SK-N-SH (cell line): ENCODE results near the gene ALB.

Source experiments
- CTCF ChIP-seq: fragments of 200-600 bp; sonication (generic); IDR thresholded peaks from 2 replicates; pipeline ENCODE4 v1.6.1; 2017; ENCODE audit warnings: antibody characterized with exemption, mild to moderate bottlenecking, moderate library complexity
- EP300 ChIP-seq, 2 experiments: IDR thresholded peaks; 2 replicates each; pipeline versions ENCODE4 v1.4.0 to v1.6.1; 2012; ENCODE audit warnings: borderline replicate concordance in 1 of 2, low read depth in 1 of 2, low read length in 1 of 2
- GABPA ChIP-seq: IDR thresholded peaks from 2 replicates; pipeline ENCODE4 v1.4.0; 2012; ENCODE audit warnings: low read depth, mild to moderate bottlenecking
- JUND ChIP-seq: IDR thresholded peaks from 2 replicates; pipeline ENCODE4 v1.4.0; 2012
- MAX ChIP-seq: IDR thresholded peaks from 2 replicates; pipeline ENCODE4 v1.4.0; 2012; ENCODE audit warnings: low read depth
- PBX3 ChIP-seq: IDR thresholded peaks from 2 replicates; pipeline ENCODE4; 2012
- POLR2AphosphoS5 ChIP-seq: IDR thresholded peaks from 2 replicates; pipeline ENCODE4 v1.6.1; 2012; ENCODE audit warnings: low read depth, low read length
- REST ChIP-seq: IDR thresholded peaks from 2 replicates; pipeline ENCODE4 v1.6.1; 2012; ENCODE audit warnings: mild to moderate bottlenecking, low read depth, low read length, moderate library complexity
- SIN3A ChIP-seq: IDR thresholded peaks from 2 replicates; pipeline ENCODE4 v1.6.1; 2012; ENCODE audit warnings: low read depth, mild to moderate bottlenecking, low read length, moderate library complexity, borderline replicate concordance
- TAF1 ChIP-seq: IDR thresholded peaks from 2 replicates; pipeline ENCODE4 v1.6.1; 2012; ENCODE audit warnings: low read depth, mild to moderate bottlenecking, low read length, moderate library complexity, borderline replicate concordance
- TCF12 ChIP-seq: IDR thresholded peaks from 2 replicates; pipeline ENCODE4 v1.4.0; 2012
- ZBTB33 ChIP-seq: IDR thresholded peaks from 2 replicates; pipeline ENCODE4 v1.4.0; 2012; ENCODE audit warnings: low read depth, borderline replicate concordance

GRCh38 chr4:73456177-73457022 lies 52.3 kb downstream of the ALB start:
- TF ChIP-seq REST, result no peak
- no peak for TF ChIP-seq PBX3
- TF ChIP-seq JUND, result no peak
- no peak for TF ChIP-seq SIN3A
- TF ChIP-seq TCF12, result no peak
- TF ChIP-seq CTCF, result no peak
- no peak for TF ChIP-seq GABPA
- no peak for TF ChIP-seq POLR2AphosphoS5
- no peak for TF ChIP-seq TAF1
- no peak for TF ChIP-seq EP300 (IDR thresholded peaks at IDR 0.05; ENCODE audit: borderline replicate concordance in 1 of 2, low read depth in 1 of 2, low read length in 1 of 2)
- TF ChIP-seq MAX, result no peak
- no peak for TF ChIP-seq ZBTB33
